NT2/D1 (cell line): Measurements from ENCODE around the gene KRCC1.

Source experiments
- SUZ12 ChIP-seq: IDR thresholded peaks from 2 replicates; pipeline ENCODE4 v1.6.1; 2011; ENCODE audit not compliant: insufficient read length, insufficient read depth; ENCODE audit errors: extremely low read depth
- YY1 ChIP-seq: IDR thresholded peaks from 2 replicates; pipeline ENCODE4 v1.6.1; 2011; ENCODE audit not compliant: insufficient read length, insufficient read depth
- ZNF274 ChIP-seq: IDR thresholded peaks from 2 replicates; pipeline ENCODE4 v1.6.1; 2011; ENCODE audit warnings: mild to moderate bottlenecking, low read depth, low read length

GRCh38 chr2:88002359-88002707 is 53.2 kb downstream of the KRCC1 start:
- TF ChIP-seq ZNF274: no peak
- TF ChIP-seq YY1: no peak
- TF ChIP-seq SUZ12: no peak
